HepG2 (cell line): Measurements from ENCODE around the gene COL4A2. TPM values are rescaled to one million over a fixed set of nuclear protein-coding genes. Genes with fewer than 3 reads are reported as not detected.

Experiments
- CHCHD3 ChIP-seq: sonication (generic); formaldehyde crosslinking; IDR thresholded peaks from 2 replicates; pipeline ENCODE4 v1.8.0; 2022; ENCODE audit warnings: mild to moderate bottlenecking, missing genetic modification reagents, moderate library complexity
- FOXC1 ChIP-seq: sonication (generic); formaldehyde crosslinking; IDR thresholded peaks from 2 replicates; pipeline ENCODE4 v1.8.0; 2022; ENCODE audit warnings: mild to moderate bottlenecking, missing genetic modification reagents, borderline replicate concordance
- FOXK1 ChIP-seq: sonication (generic); formaldehyde crosslinking; IDR thresholded peaks from 2 replicates; pipeline ENCODE4 v1.4.0; 2020; ENCODE audit warnings: low read depth, missing genetic modification reagents, borderline replicate concordance
- HNRNPK ChIP-seq: fragments of 200-400 bp; formaldehyde crosslinking; IDR thresholded peaks from 2 replicates; pipeline ENCODE4 v1.6.1; 2018; ENCODE audit warnings: low read length, low read depth, moderate library complexity, mild to moderate bottlenecking; ENCODE audit not compliant: poor library complexity, severe bottlenecking
- NCOA1 ChIP-seq: sonication (generic); formaldehyde crosslinking; IDR thresholded peaks from 2 replicates; pipeline ENCODE4 v1.9.0; 2021; ENCODE audit warnings: missing genetic modification reagents
- NFE2L1 ChIP-seq: sonication (generic); formaldehyde crosslinking; IDR thresholded peaks from 2 replicates; pipeline ENCODE4 v1.4.0; 2020; ENCODE audit warnings: missing genetic modification reagents, mild to moderate bottlenecking, borderline replicate concordance
- RFXAP ChIP-seq: sonication (generic); formaldehyde crosslinking; IDR thresholded peaks from 2 replicates; pipeline ENCODE4 v1.4.0; 2020; ENCODE audit warnings: missing genetic modification reagents, borderline replicate concordance
- SPEN ChIP-seq: sonication (generic); formaldehyde crosslinking; IDR thresholded peaks from 2 replicates; pipeline ENCODE4 v1.5.1; 2020; ENCODE audit warnings: low read depth, mild to moderate bottlenecking, missing genetic modification reagents
- TBP ChIP-seq: sonication (generic); formaldehyde crosslinking; IDR thresholded peaks from 2 replicates; pipeline ENCODE4 v1.5.0; 2020; ENCODE audit warnings: missing genetic modification reagents
- TBX3 ChIP-seq: fragments of 450-650 bp; IDR thresholded peaks from 2 replicates; pipeline ENCODE4 v1.6.1; 2017; ENCODE audit warnings: antibody characterized with exemption, mild to moderate bottlenecking, inconsistent platforms, borderline replicate concordance
- XRCC5 ChIP-seq: fragments of 200-400 bp; formaldehyde crosslinking; optimal IDR thresholded peaks from 2 replicates; pipeline ENCODE3; 2017; ENCODE audit warnings: mild to moderate bottlenecking, low read length
- ZIK1 ChIP-seq: sonication (generic); formaldehyde crosslinking; IDR thresholded peaks from 2 replicates; pipeline ENCODE4 v1.5.0; 2020; ENCODE audit warnings: mild to moderate bottlenecking, low read depth, missing genetic modification reagents, borderline replicate concordance
- ZNF101 ChIP-seq: sonication (generic); formaldehyde crosslinking; IDR thresholded peaks from 2 replicates; pipeline ENCODE4 v1.4.0; 2020; ENCODE audit warnings: mild to moderate bottlenecking, low read depth, missing genetic modification reagents, borderline replicate concordance
- ZNF234 ChIP-seq: sonication (generic); formaldehyde crosslinking; conservative IDR thresholded peaks from 2 replicates; pipeline ENCODE4 v1.5.1; 2020; ENCODE audit warnings: mild to moderate bottlenecking, missing genetic modification reagents
- ZNF275 ChIP-seq: sonication (generic); formaldehyde crosslinking; IDR thresholded peaks from 2 replicates; pipeline ENCODE4 v1.8.0; 2022; ENCODE audit warnings: missing genetic modification reagents, mild to moderate bottlenecking, inconsistent platforms, borderline replicate concordance
- ZNF317 ChIP-seq: sonication (generic); formaldehyde crosslinking; IDR thresholded peaks from 2 replicates; pipeline ENCODE4 v1.5.0; 2020; ENCODE audit warnings: mild to moderate bottlenecking, missing genetic modification reagents
- ZNF460 ChIP-seq: sonication (generic); formaldehyde crosslinking; IDR thresholded peaks from 2 replicates; pipeline ENCODE4 v1.5.1; 2020; ENCODE audit warnings: missing genetic modification reagents, mild to moderate bottlenecking, borderline replicate concordance
- ZNF616 ChIP-seq: sonication (generic); formaldehyde crosslinking; IDR thresholded peaks from 2 replicates; pipeline ENCODE4 v1.5.0; 2020; ENCODE audit warnings: low read depth, mild to moderate bottlenecking, missing genetic modification reagents
- ZNF766 ChIP-seq: sonication (generic); formaldehyde crosslinking; IDR thresholded peaks from 2 replicates; pipeline ENCODE4 v1.5.0; 2020; ENCODE audit warnings: missing genetic modification reagents, borderline replicate concordance
- polyA plus RNA-seq, 8 experiments: library from polyadenylated mRNA; depleted of rRNA in 3 of 8; stranded (reverse) in 7 of 8; unstranded in 1 of 8; fragments of >200 nt; fragmentation: Illumina TruSeq in 4 of 8; extraction: Trizol in 4 of 8; gene quantifications; 2 replicates each; pipeline versions ENCODE4 v1.2.1 to v1.2.3, GENCODE V29; 2011 to 2016; ENCODE audit warnings: low read depth in 4 of 8, missing spikeins in 1 of 8, mixed read lengths in 1 of 8; ENCODE audit not compliant: insufficient read depth in 1 of 8
- total RNA-seq, 5 experiments: library from RNA; depleted of rRNA; stranded (reverse); fragments of >200 nt; fragmentation: Illumina TruSeq; extraction: Trizol; gene quantifications; 2 replicates each; pipeline ENCODE4 v1.2.3, GENCODE V29; 2016; ENCODE audit warnings: low read depth in 1 of 5
- TF ChIP-seq, protein P1 (sequence below): sonication (generic); formaldehyde crosslinking; IDR thresholded peaks from 2 replicates; pipeline ENCODE4 v1.4.0; 2020; ENCODE audit warnings: missing genetic modification reagents, mild to moderate bottlenecking, borderline replicate concordance
- TF ChIP-seq, protein P2 (sequence below): sonication (generic); formaldehyde crosslinking; IDR thresholded peaks from 2 replicates; pipeline ENCODE4 v1.9.0; 2021; ENCODE audit warnings: missing genetic modification reagents, borderline replicate concordance
- TF ChIP-seq, protein P3 (sequence below): sonication (generic); formaldehyde crosslinking; IDR thresholded peaks from 2 replicates; pipeline ENCODE4 v1.4.0; 2020; ENCODE audit warnings: mild to moderate bottlenecking, missing genetic modification reagents

The COL4A2 gene
- total and polyA plus RNA-seq, 2 of the 13 experiments (the other 11 are each of a cell fraction or from before 2014, with no cell fraction given) = 0.22 to 1.9 TPM

- TF ChIP-seq ZNF101 (CRISPR knock-in tag) = no peak
- no peak for TF ChIP-seq HNRNPK
- TF ChIP-seq, protein P1, sequence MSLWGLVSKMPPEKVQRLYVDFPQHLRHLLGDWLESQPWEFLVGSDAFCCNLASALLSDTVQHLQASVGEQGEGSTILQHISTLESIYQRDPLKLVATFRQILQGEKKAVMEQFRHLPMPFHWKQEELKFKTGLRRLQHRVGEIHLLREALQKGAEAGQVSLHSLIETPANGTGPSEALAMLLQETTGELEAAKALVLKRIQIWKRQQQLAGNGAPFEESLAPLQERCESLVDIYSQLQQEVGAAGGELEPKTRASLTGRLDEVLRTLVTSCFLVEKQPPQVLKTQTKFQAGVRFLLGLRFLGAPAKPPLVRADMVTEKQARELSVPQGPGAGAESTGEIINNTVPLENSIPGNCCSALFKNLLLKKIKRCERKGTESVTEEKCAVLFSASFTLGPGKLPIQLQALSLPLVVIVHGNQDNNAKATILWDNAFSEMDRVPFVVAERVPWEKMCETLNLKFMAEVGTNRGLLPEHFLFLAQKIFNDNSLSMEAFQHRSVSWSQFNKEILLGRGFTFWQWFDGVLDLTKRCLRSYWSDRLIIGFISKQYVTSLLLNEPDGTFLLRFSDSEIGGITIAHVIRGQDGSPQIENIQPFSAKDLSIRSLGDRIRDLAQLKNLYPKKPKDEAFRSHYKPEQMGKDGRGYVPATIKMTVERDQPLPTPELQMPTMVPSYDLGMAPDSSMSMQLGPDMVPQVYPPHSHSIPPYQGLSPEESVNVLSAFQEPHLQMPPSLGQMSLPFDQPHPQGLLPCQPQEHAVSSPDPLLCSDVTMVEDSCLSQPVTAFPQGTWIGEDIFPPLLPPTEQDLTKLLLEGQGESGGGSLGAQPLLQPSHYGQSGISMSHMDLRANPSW (CRISPR knock-in tag) = no peak
- no peak for TF ChIP-seq ZNF616
- no peak for TF ChIP-seq ZIK1 (CRISPR knock-in tag)
- 0 out of 2 replicates have a peak, but pooled peaks have one; percentile 51 for TF ChIP-seq SPEN (CRISPR knock-in tag)
- TF ChIP-seq ZNF234 (CRISPR knock-in tag) = 0 out of 2 replicates have a peak, but pooled peaks have one; percentile 23
- no peak for TF ChIP-seq TBX3
- no peak for TF ChIP-seq TBP (CRISPR knock-in tag)
- TF ChIP-seq NFE2L1 (CRISPR knock-in tag) = no peak
- no peak for TF ChIP-seq RFXAP (CRISPR knock-in tag)
- TF ChIP-seq, protein P2, sequence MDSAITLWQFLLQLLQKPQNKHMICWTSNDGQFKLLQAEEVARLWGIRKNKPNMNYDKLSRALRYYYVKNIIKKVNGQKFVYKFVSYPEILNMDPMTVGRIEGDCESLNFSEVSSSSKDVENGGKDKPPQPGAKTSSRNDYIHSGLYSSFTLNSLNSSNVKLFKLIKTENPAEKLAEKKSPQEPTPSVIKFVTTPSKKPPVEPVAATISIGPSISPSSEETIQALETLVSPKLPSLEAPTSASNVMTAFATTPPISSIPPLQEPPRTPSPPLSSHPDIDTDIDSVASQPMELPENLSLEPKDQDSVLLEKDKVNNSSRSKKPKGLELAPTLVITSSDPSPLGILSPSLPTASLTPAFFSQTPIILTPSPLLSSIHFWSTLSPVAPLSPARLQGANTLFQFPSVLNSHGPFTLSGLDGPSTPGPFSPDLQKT (CRISPR knock-in tag) = no peak
- TF ChIP-seq CHCHD3 (CRISPR knock-in tag) = no peak
- no peak for TF ChIP-seq NCOA1
- 0 out of 2 replicates have a peak, but pooled peaks have one; percentile 19 for TF ChIP-seq FOXC1 (CRISPR knock-in tag)
- 0 out of 2 replicates have a peak, but pooled peaks have one; percentile 14 for TF ChIP-seq ZNF766
- TF ChIP-seq ZNF317 (CRISPR knock-in tag) = no peak
- TF ChIP-seq, protein P3, sequence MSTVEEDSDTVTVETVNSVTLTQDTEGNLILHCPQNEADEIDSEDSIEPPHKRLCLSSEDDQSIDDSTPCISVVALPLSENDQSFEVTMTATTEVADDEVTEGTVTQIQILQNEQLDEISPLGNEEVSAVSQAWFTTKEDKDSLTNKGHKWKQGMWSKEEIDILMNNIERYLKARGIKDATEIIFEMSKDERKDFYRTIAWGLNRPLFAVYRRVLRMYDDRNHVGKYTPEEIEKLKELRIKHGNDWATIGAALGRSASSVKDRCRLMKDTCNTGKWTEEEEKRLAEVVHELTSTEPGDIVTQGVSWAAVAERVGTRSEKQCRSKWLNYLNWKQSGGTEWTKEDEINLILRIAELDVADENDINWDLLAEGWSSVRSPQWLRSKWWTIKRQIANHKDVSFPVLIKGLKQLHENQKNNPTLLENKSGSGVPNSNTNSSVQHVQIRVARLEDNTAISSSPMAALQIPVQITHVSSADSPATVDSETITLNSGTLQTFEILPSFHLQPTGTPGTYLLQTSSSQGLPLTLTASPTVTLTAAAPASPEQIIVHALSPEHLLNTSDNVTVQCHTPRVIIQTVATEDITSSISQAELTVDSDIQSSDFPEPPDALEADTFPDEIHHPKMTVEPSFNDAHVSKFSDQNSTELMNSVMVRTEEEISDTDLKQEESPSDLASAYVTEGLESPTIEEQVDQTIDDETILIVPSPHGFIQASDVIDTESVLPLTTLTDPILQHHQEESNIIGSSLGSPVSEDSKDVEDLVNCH = no peak
- TF ChIP-seq FOXK1 (CRISPR knock-in tag) = no peak
- no peak for TF ChIP-seq XRCC5
- no peak for TF ChIP-seq ZNF460 (CRISPR knock-in tag)
- no peak for TF ChIP-seq ZNF275 (CRISPR knock-in tag)
Observed at GRCh38 chr13:110560601-110561343, 253.7 kb downstream of the COL4A2 start (continued).
